HG03520 (cell line): ENCODE results near the gene TREML2.
"Not testable (repeated sequence)": the region's sequence is repeated elsewhere in the genome, so short reads cannot be mapped to it uniquely, and the experiment has no call there.

ENCODE experiments used
- ATAC-seq: cut with Tn5 transposase; IDR thresholded peaks from one replicate; pipeline ENCODE4 v1.9.1; 2021; ENCODE audit warnings: mild to moderate bottlenecking, moderate library complexity; ENCODE audit not compliant: unreplicated experiment

TREML2 gene

DNA sequence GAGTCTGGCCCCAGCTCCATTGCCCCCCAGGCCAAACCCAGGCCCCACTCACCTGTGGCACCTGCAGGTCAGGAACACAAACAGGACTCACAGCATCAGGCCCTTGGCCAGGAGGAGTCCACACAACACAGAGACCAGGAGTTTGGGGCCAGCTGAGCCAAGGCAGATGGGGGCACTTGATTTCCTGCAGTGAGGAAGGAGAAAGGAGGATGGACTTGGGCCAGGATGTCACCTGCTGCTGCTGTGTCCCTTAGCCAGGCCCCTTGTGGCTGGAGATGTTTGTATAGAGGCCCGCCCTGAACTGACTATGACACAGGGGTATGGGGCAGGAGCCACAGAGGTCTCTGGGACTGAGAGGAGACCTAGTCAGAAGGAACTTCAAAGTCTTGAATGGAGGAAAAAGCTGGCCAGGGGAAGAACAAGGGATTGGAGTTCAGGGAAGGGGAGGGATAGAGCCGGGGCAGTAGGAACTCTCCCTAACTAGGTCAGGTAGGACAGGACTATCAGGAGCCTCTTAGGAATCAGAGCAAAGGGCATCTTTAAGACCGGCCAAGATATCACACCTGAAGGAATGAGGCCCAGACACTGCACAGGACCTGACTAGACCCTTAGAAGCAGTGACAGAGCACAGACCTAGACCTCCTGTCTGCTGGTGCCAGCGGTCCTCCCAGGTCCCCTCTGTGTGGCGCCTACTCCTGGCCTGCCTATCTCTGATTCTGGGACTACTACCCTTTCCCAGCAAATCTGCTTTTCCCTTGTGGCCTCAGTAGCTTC is 8.8 kb upstream of the TREML2 start:
- ATAC-seq, result no peak

DNA sequence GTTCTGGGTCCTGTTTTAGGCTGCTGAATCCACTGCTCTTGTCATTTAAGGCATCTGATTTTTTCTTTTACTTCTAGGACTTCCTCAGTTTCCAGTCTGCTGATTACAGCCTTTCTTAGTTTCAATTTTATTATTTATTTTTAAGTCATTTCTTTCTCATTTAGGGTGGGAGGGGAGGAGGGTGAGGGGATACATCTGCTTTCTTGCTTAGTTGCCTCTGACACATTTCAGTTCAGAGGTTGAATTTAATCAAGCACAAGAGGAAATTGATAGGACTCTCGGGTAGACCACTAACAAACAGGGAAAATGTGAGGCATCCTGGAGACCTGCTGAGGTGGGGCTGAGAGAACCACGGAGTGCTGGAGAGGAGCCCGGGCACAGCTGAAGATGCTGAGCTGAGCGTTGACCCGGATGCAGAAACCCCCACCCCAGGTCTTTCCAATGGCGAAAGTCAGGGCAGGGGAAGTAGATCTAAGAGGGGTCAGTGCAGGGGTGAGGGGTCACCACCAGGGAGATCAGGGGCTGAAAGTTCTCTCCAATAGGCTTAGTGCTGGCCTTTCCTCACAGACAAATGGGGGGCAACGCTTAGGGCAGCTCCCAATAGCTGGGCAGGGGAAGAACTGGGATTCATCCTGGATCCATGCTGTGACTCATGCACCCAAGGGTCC is 7.6 kb upstream of the TREML2 start:
- no peak for ATAC-seq

DNA sequence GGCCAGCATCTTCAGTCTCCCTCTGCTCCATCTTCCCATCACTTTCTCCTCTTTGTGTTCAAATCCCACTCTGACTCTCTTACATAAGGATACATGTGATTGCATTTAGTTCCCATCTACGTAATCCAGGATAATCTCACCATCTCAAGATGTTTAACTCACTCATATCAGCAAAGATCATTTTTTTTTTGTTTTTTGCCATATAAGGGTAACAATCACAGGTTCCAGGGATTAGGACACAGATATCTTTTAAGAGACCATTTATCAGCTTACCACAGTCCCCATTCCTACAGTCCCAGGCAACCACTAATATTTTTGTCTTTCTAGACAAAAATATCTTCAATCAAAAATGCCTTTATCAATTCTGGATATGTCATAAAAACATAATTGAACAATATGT is 3.2 kb upstream of the TREML2 start:
- ATAC-seq, result no peak

DNA sequence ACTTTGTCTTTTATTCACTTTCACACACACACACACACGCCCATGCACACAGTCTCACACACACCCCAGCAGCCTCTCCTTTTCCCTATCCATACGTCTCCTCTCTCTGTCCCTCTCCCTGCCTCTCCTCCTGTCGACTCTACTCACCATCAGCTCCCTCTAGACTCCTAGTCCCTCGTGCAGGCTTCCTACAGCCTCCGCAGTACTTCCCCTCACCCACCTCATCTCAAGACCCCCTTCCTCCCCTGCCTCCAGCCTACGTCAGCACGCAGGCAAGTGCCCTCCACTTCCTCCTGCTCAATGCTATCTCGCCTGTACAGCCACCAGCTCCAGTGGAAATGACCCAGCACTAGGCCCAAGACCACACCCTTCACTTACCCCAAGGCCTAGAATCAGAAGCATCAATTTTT is 820 bp upstream of the TREML2 start:
- no peak for ATAC-seq

DNA sequence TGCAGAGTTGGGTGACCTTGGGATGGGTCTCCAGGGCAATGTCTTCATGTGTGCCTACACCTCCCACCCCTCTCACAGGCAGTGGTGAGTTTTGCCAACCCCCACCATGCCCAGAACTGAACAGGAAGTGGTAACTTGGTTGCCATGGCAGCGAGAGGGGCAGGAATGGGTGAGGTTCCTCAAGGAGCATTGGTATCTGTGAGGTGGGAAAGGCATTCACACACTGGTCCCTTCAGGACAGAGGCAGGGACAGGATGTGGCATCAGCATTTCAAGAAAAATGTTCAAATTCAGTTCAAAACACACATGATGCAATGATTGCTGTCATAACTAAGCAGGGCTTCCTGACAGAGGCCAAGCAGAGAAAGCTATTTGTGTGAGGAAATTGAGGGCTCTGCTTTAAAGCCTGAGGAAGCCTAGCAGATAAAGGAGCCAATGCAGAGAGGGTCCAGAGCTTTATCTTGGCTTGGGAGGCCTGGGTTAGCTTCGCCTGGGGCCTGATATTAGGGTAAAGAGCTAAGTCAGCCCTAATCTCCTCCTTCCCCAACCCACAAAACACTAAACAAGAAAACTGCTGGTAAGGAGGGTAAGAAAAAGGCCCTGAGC is 551 bp downstream of the TREML2 start:
- no peak for ATAC-seq

DNA sequence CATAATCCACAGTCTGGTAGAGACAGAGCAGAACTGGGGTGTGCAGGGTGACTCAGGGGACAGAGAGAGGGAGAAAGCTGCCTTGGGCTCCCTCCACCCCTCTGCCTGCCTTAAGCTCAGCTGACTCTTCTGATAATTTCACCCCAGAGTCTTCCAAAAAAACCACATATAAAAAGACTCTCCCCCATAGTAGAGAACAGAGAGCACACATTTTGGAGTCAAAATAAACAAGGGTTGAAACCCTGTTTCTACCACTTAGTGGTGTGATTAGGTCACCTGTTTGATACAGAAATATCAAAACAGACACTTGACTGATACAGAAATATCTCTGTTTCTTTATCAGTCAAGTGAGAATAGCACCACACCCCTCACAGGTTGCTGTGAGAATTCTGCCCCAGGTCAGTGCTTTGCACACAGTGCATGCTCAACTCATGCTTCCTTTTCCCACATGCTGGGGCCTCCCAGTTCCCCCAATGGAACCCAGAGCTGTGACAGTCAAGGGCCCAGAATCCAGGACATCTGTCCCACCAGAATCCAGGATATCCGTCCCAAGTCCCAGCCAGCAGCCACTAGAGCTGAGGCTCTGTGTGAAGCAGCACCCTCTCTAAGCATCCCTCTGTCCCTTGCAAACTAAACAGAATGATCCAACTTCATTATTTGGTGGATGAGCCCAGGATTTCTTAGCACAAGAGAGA is 1.2 kb downstream of the TREML2 start:
- ATAC-seq, result peak; percentile 63

DNA sequence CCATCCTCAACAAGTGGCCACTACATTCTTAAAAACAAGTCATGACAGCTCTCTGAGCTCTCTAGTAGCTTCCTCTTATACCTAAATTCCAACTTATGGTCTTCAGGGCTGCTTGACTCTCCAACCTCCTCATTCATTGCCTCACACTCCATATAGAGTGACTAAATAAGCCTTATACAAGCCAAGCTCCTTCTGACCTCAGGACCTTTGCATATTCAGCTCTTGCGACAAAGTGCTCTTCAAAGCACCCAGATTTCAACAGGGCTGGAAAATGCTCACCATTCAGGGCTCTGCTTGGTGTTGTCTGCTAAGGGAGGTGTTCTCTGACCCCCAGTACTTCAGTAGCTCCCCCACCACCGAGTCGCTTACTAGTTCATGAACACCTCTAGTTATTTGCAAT is 3.7 kb downstream of the TREML2 start:
- no peak for ATAC-seq

DNA sequence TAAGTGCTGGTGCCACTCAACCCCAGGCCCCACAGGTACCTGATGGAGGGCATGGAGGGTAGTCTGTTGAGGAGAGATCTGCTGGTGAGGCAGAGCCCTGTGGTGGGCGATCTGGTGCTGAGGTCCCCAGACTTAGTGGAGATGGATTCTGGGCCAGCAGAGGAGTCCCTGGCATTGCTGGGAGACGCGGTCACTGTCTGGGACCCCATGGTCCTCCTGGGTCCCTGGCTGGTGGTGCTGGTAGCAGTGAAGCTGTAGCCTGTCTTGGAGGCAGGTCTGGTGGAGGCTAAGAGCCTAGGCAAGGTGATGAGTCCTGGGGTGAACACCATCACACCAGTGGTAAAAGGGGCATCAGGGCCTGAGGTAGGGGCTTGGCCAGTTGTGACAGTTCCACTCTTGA is 6.6 kb downstream of the TREML2 start:
- no peak for ATAC-seq

DNA sequence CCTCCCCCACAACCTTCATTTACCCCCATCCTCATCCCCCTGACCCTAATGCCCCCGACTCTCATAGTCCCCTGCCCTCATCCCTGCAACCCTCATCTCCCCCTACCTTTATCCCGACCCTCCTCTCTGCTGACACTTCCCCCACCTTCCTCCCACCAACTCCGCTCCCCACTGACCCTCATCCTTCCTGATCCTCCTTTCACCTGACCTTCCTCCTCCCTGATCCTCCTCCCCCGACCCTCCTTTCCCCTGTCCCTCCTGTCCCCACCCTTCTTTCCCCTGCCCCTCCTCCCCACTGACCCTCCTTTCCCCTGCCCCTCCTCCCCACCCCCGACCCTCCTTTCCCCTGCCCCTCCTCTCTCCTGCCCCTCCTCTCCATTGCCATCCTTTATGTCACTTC is 7.1 kb downstream of the TREML2 start:
- no peak for ATAC-seq

DNA sequence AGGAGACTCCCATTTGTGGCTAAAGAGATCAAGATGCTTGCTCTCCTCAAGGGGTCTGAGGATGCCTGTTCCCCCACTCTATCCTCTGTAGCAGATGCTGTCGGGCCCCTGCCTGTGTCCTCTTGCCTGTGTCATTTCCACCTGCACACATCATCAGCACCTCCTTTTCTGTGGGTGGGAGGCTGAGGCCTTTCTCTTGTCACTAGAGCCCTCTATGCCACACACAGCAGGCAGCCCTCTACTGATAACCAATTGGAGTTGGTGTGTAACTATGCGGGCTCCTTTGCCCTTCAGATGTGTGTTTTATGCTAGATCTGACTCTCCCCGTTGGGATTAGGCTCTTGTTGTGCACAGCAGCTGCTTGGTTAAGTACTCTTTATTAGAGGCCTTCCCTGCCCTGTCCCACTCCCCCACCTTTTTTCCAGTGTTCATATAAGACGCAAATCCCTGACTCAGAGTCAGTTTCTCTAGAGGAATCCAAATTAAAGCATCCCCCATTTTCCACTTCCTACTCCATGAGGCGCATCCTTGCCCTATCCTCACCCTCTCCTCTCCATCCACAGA is 7.7 kb downstream of the TREML2 start:
- ATAC-seq, result no peak

DNA sequence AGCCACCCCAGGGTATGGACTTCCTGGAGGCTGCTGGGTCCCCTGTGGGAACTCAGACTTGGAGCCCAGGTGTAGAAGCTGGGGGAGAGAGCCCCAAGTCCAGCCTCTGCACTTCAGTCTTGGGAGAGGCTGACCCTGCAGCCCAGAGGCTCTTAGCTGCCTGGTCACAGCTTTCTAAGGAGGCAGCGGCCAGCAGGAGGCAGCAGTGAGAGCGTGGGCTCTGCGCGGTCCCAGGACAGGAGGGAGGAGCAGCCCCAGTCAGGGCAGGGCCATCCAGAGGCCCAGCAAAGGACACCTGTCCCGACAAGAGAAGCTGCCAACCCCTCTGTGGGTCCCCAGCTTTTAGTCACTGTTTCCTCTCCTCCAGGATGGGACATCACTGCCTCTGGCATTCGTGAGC is 9.4 kb downstream of the TREML2 start:
- no peak for ATAC-seq

DNA sequence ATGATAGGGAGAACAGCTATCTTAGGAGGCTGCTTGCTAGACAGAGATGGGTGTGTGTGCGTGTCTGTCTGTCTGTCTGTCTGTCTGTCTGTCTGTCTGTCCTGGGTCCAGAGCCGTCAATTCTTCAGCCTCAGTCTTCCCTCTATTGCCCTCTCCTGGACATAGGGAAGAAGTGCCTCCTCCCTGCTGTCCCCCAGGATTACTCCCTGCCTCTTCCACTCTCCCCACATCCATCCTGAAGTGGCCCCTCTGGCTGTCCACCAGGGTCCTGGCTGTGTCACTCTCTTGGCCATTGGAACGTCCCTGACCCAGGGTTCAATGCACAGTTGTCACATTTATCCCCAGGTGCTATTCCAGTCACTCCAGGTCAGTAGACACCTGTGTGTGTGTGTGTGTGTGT is 10.2 kb downstream of the TREML2 start:
- ATAC-seq, result no peak

DNA sequence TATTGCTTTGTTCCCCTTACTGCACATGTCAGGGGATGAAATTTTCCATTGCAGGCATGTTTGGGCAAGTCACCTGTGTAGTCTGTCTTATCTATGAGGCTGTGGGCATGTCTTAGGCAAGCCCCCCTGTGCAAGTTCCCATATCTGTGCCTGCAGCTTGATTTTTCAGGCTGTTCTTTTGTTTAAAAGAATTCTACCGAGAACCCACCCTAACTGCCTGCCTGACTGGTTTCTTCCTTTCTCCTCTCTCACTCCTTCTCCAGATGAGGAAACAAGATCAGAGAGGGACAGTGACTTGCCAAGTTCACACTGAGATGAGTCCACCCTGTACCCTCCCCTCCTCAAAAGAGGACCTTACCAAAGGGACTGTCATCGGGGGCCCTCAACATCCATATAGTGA is 11.0 kb downstream of the TREML2 start:
- ATAC-seq, result no peak

DNA sequence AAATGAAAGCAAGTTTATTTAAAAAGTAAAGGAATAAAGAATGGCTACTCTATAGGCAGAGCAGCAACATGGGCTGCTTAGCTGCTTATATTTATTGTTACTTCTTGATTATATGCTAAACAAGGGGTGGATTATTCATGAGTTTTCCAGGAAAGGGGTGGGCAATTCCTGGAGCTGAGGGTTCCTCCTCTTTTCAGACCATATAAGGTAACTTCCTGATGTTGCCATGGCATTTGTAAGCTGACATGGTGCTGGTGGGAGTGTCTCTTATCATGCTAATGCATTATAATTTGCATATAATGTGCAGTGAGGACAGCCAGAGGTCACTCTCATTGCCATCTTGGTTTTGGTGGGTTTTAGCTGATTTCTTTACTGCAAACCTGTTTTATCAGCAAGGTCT is 11.9 kb downstream of the TREML2 start:
- ATAC-seq, result not testable (repeated sequence)

DNA sequence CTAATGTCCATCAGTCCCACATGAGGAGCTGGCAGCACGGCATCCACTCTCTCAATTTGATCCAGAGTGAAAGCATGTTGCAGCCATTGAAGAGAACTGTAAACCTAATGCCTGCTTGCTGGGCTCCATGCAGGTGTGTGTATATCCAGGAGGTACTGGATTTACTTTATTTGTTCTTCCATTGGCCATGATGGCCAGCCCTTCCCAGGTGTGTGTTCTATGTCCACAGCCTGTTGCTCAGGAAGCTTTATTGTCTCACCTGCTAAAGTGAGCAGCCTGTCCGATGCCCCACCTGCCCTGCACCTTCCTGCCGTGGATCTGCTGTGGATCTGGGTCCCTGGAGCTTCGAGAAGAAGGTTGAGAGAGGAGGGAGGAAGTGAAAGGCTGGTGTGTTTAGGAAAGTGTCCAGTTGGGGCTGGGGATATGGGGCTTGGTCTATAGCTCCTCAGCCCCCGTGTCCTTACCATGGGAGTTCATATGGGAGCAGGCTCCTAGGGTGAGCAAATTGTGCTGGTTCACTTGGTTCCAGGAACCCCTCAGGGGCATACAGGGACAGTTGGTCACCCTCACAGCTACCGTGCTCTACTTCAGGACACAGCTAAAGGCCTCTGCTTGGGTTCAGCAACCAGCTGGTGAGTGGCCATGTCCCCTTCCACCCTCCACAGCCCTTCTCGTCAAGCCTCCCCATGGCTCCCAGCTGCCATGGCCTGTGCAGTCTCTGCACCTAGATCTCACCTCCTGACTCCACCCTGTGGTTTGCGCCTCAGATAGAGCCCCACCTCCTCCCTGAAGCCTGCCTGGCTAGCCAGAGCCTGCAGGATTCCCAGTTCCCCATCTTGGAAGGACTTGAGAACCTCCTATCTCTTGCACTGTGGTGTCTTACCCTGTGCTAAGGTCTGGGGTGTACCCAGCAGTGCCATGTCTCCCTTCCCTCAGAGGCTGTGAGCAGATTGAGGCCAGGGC is 12.7 kb downstream of the TREML2 start:
- no peak for ATAC-seq

DNA sequence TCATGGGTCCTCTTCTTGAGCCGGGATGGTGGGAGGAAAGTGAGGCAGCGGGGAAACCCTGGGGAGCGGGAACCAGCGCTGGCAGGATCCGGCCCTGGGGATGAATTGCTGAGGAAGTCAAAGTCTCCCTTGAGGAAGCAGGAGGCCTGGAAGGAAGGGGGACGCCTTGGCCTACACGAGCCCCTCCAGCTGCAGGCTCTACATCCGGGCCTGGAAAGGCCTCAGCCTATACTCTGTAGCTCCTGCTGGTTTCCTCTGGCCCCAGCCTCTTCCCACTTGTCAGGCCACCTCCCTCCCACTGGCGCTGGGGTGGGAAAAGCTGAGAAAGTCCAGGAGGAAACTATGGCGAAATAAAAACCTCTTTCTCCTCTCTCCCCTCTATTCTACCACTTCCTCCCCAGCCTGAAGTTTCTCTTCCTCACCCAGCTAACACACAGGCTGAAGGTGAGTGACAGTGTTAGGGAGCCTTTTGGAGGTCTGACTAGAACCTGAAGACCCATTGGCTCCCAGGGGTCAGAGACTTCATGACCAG is 14.9 kb downstream of the TREML2 start:
- ATAC-seq, result no peak

DNA sequence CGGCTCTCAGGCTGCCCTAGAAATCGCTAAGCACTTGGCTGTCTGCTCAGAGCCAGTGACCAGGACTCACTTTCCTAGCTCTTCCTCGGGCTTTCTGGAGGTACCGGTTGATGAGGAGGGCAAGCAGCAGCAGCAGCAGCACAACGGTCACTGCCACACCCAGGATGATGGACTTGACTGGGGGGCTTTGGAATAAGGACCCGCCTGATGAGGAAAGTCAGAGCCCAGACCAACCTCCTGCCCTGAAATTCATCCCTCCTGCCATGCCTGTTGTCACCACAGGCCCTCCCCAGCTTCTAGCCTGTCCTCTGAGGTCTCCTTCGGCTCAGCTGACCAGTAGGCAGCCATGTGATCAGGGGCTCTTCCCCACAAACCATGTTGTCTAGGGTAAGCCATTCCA is 16.2 kb downstream of the TREML2 start:
- ATAC-seq, result no peak

DNA sequence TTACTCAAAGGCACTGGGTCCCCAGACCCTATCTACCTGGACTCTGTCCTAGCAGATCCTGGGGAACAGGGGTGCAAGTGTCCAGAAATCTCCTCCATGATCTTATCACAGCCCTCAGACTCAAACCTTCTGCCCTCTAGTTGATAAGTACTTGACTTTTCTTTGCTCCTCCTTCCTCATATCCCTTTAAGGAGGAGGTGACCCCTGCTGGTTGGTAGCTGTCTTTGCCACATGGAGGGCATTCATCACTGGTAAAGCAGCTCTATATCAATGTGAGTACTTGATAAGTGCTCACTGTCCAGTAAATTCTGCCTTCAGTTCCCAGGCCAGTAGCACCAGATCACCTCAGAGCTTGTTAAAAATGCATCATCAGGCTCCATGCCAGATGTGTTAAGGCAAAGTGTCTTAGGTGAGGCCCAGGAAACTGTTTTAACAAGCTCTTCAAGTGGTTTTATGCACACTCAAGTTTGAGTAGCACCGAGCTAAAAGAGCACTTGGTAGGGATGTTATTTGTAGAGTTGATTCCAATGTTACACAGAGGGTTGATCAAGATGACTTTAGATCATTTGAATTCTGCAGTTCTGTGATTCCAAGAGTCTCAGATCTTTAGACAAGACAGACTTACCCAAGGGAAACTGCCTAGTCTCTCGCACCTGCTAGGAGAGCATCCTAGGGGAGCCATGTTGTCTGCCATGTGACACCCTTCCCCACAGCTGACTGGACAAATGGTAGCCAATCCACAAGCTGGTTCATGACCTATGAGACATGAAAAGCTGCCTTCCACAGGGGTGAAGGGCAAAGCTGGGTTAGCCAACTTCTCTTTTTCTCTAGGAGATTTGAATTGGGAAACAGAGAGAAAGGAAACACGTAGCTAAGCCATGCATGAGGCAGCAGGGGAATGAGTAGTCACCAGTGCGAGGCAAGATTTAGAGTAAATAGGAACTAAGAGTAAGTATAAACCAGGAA is 18.6 kb downstream of the TREML2 start:
- ATAC-seq, result no peak

DNA sequence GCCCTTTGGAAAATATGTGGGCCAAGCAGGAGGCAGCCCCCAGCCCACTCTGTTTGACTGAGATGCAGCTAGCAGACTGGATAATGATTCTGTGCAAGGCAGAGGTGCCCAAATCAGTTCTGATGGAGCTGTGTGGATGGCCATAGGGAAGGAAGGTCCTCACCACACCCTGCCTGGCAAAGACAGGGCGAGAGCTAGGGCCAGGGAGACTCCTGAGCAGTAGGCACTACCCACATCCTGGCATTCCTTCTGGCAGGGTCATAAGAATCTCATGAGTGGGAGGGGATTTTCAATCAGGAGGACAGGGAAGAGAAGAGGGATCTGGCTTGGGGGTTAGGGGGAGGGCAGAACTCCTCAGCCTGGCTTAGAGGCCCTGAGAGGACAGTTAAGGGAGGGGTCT is 19.4 kb downstream of the TREML2 start:
- ATAC-seq, result no peak
